SH-SY5Y (cell line): ENCODE results near the gene FAM209A.

Experiments
- GATA2 ChIP-seq: IDR thresholded peaks from 2 replicates; pipeline ENCODE4 v1.6.1; 2011; ENCODE audit warnings: mild to moderate bottlenecking, low read depth, low read length
- GATA3 ChIP-seq: IDR thresholded peaks from 2 replicates; pipeline ENCODE4 v1.6.1; 2011; ENCODE audit warnings: low read depth, mild to moderate bottlenecking, low read length, moderate library complexity

DNA sequence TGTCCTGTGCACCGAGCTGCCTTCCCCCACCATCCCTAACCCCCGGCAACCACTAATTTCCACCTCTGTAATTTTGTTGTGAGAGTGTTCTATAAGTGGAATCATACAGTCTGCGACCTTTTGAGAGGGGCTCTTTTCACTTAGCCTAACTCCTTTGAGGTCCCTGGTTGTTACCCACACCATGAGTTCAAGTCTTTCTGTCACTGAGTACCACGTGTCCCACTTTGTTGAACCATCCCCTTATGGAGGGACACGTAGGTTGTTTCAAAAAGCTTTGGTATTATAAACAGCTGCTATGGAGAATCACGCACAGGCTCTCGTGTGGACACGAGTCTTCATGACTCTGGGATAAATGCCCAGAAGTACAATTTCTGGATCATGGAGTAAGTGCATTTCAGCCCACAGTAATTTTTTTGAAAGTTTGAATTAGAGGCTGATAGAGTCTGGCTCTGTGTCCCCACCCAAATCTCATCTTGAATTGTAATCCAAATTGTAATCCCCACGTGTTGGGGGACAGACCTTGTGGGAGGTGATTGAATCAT, 18.0 kb downstream of the FAM209A start:
- TF ChIP-seq GATA3, result no peak
- TF ChIP-seq GATA2, result no peak
